GM21367 (cell line): ENCODE results near the gene IRAK1.

ENCODE experiments used
- ATAC-seq: cut with Tn5 transposase; IDR thresholded peaks from one replicate; pipeline ENCODE4 v1.9.1; 2021; ENCODE audit not compliant: unreplicated experiment

Gene IRAK1

GRCh38 chrX:154040863-154041262, 21.2 kb upstream of the IRAK1 start:
- ATAC-seq: no peak

GRCh38 chrX:154040307-154040756, 20.6 kb upstream of the IRAK1 start:
- ATAC-seq: no peak

DNA sequence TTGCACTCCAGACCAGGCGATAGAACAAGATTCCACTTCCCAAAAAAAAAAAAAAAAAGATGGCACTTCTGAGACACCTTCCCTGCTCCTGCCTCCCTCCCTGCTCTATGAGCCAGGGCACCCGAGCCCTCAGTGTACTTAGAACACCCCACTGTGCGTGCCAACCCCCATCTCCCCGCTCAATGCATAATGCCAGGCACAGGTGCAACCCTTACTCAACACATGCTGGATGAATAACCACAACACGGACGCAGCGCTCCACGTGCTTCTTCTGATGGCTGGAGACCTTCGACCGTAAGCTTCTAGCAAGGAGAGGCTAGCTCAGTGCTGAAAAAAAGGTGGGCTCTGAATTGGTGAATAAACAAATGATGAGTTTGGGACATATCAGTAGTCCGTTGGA, 19.9 kb upstream of the IRAK1 start:
- ATAC-seq: no peak

DNA sequence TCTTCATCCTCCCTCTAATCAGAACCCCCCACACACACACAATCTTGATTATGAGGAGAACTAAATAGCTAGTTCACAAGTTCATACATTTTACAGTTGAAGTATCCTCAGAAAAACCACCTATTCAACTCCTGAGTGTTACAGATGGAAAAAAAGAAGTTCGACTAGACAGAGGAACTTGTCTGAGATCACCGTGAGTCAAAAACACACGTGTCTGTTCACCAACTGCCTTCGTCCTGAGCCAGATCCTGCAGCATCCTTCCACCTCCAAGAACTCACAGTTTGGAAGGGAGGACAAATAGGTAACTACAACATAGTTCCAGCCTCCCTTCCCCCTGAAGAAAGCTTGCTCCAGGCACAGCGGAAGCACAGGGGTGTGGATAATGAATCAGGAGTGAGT, 19.0 kb upstream of the IRAK1 start:
- no peak for ATAC-seq

DNA sequence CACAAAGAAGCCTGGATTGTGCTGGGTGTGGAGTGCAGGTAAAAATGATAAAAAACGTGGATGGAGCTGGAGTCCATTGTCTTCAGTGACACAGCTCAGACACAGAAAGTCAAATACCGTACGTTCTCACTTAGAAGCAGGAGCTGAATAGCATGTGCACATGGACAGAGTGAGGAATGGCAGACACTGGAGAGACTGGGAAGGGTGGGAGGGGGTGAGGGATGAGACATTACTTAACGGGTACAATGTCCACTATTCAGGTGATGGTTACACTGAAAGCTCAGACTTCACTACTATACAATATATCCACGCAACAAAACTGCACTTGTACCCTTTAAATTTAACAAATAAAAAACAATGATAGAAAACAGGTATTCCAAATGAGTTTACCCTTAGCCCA, 18.1 kb upstream of the IRAK1 start:
- ATAC-seq: no peak

DNA sequence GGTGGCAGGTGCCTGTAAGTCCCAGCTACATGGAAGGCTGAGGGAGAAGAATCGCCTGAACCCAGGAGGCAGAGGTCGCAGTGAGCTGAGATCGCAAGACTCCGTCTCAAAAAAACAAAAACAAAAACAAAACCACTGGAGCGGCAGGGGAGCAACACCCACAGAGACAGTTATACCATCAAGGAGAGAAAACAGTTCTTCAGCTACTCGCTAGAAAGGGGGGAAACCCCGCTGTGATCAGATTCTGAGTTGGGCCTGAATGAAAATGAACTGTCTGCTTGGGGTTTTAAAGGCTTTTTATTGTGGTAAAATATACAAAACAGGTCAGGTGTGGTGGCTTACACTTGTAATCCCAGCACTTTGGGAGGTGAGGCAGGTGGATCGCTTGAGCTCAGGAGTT, 16.8 kb upstream of the IRAK1 start:
- ATAC-seq: no peak

GRCh38 chrX:154033848-154034247, 14.1 kb upstream of the IRAK1 start:
- ATAC-seq: no peak

GRCh38 chrX:154032653-154033052, 13.0 kb upstream of the IRAK1 start:
- no peak for ATAC-seq

DNA sequence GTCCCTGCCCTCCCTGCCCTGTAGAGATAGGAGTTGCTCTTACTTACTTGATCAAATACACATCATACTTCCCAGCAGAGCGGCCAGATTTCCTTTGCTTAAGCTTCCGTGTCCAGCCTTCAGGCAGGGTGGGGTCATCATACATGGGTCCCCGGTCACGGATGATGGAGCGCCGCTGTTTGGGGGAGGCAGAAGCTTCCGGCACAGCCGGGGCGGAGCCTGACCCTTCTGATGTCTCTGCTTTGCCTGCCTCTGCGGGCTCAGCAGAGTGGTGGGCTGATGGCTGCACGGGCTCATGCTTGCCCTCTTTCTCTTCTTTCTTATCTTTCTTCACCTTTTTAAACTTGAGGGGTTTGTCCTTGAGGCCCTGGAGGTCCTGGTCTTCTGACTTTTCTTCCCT, 12.5 kb upstream of the IRAK1 start:
- ATAC-seq: no peak

- ATAC-seq: no peak
Observed at GRCh38 chrX:154030715-154031305, 11.1 kb upstream of the IRAK1 start.

- ATAC-seq: no peak
Observed at GRCh38 chrX:154030266-154030665, 10.6 kb upstream of the IRAK1 start.

DNA sequence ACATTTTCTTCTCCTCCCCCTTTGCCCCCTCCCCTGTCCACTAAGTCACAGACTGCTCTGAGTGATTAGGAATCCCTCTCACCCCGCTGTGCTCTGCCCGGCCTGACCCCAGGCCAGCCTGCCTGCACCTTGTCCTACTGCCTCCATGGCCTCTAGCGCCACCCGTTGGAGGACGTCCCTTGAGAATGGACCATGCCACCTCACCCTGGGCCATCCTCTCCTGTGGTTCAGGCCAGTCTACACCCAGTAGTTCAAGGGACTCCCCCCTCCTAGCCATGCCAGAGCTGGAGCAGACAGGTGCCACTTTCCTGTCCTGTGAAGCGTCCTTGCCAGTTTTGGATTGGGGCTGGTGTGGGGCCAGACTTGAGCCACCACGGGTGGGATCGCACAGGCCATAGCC, 9.7 kb upstream of the IRAK1 start:
- no peak for ATAC-seq

GRCh38 chrX:154028502-154029184, 8.9 kb upstream of the IRAK1 start:
- ATAC-seq: no peak

DNA sequence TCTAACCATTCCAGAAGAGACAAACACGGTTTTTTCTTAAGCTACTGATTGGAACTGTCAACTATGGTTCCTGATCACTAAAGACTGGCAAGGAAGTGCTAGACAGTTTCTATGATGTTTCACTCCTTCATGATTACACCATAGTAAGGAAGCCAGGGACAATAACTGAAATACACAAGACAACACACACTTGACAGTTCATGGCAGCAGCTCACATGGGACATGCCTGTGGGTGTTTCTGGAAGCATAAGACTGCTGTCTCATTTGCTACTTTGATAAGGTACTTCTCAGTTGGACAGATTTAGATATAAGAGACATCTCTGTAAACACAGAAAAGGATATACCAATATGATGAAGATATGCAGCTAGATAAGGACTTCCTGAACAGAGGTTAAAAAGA, 8.3 kb upstream of the IRAK1 start:
- no peak for ATAC-seq

GRCh38 chrX:154027022-154027402, 7.3 kb upstream of the IRAK1 start:
- no peak for ATAC-seq

DNA sequence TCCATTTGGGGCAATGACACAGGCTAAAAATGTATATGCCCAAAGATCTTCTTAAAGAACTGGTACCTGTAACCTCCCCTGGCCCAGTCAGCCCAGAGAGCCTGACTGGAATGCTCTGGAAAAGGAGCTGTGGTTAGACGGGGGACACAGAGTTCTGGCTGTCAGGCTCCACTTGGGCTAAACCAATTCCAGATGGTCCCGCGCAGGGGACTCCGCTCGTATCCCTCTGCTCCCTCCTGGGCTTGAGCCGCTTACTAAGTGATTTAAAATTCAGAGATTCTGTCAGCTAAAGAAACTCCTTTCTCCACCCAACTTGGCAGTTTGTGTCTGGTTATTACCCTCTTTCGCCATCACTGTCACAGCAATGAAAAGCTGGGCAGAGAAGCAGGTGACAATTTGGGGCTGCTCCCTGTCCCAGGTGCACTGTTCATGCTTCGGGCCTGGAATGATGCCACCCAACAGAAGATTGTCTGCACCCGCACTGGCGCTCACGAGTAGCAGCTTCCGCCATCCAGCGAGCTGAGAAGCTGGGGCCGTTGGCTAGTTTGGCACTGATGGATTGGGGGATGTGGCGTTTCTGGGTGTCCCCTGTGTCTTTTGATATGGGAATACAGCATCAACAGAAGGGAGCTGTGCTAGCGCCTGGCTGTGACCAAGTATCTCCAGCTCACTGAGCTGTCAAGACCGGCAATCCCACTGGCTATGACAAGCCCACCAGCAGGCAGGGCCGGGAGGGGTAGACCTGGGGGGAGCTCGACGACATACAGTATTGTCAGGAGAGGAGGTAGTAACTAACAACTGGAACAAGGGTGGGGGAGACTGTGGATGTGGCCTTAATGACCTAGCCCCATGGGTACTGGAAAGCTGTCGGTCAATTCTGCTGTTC, 6.7 kb upstream of the IRAK1 start:
- no peak for ATAC-seq

DNA sequence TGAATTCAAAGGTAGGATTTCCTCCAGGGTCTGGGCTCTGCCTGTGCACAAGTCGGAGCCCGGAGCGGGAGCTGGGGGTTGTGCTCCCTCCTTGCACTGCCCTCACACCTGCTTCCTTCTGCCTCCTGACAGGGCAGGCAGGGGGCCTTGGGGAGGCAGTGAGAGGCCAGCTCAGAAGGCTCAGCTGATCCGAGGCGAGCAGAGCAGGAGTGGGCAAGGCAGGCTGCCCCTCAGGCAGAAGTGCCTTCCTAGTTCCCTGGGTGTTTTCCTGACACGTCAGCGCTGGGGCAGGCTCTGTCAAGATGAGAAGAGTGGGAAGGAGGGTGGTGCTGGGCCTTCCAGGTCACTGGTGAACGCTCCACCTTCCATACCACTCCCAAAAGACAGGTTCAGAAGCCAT, 5.5 kb upstream of the IRAK1 start:
- ATAC-seq: no peak

GRCh38 chrX:154024271-154024670, 4.6 kb upstream of the IRAK1 start:
- ATAC-seq: no peak

DNA sequence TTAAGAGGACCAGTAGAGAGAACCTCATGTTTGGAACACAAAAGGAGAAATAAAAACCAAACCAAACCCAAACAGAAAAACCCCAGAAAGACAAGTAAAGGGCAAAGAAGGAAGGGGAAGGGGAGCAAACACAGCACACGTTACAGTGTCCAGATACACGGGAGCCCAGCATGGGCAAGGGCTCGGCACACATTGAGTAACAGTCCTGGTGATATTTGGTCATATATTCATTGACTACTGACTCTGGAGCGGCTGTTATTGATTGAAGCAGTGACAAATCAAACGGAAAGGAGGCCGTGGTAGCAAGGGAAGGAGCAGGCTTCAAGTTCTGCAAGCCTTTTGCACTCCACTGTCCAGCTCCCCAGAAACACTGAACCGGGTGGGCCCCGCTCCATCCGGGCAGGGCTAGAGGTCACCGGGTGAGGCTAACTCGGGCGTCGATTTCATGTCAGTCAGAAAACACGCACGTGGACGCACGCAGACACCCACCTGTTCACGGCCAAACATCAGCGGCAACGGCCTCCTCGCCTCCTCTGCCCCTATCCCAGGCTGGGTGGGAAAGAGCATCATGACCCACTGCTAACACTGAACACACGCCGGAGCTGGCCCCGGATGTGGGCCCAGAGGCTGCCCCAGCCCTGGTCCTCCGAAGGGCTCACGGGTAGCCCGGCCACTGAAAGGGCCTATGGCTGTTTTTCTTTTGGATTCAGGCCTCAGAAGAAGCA, 3.7 kb upstream of the IRAK1 start:
- no peak for ATAC-seq

DNA sequence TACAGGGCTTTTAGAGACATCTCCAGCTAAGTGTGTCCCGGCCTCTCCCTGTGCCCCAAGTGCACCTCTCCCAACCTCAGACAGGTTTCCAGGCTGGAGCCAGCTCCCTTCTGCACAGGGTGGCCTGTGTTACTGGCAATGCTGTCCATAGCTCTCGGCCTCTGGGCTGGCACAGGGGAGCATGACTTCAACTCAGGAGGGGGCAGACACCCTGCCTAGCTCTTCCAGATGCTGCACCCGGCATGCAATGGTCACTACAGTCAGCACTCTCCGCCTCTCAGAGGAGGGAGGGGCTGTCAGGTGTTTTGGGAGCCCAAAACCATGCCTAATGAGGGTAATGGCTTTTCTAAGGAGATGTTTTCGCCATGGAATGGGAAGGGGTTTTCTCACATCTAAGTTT, 2.4 kb upstream of the IRAK1 start:
- ATAC-seq: no peak

DNA sequence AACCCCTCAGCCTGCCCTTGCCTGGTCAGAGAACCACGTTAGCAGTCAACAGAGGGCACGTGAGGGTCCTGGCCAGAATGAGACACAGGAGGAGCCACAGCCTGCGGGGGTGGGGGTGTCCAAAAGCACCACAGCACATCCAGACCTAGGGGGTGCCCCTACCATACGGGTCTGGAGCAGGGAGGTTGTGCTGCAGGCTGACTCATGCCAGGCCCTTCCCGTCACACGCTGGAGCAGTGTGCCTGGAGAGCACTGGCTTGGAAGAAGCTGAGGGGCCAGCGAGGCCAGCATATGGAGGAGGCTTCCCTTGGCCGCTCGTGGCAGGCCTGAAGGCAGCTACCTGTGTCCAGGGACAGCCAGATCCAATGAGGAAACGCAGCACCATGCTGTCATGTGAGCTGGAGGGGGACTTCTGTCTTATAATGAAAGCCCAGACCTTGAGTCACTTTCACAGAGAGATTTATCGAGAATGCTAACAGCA, 1.5 kb upstream of the IRAK1 start:
- no peak for ATAC-seq
